Measurements from ENCODE around the gene M1AP.

DNA sequence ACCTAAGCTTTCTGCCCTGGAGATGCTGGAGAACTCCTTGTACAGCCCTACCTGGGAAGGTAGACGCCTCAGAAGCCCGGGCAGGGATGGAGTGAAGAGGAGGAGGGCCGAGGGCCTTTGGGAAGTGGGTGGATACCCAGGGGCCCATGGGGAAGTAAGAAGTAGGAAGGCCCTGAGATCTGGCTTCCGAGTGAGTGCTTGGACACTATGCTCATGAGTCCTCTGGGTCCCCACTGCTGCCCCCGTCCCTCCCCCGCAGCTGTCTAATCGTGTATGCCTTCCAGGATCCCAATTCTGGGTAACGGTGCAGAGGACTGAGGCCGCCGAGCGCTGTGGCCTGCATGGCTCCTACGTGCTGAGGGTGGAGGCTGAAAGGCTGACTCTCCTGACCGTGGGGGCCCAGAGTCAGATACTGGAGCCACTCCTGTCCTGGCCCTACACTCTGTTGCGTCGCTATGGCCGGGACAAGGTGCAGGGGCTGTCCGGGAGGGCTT is 92.5 kb downstream of the M1AP start:
- TF ChIP-seq, protein P1, sequence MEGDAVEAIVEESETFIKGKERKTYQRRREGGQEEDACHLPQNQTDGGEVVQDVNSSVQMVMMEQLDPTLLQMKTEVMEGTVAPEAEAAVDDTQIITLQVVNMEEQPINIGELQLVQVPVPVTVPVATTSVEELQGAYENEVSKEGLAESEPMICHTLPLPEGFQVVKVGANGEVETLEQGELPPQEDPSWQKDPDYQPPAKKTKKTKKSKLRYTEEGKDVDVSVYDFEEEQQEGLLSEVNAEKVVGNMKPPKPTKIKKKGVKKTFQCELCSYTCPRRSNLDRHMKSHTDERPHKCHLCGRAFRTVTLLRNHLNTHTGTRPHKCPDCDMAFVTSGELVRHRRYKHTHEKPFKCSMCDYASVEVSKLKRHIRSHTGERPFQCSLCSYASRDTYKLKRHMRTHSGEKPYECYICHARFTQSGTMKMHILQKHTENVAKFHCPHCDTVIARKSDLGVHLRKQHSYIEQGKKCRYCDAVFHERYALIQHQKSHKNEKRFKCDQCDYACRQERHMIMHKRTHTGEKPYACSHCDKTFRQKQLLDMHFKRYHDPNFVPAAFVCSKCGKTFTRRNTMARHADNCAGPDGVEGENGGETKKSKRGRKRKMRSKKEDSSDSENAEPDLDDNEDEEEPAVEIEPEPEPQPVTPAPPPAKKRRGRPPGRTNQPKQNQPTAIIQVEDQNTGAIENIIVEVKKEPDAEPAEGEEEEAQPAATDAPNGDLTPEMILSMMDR (IDR thresholded peaks at IDR 0.05; ENCODE audit: low read length), result no peak
- no peak for TF ChIP-seq EZH2 (optimal IDR thresholded peaks at IDR 0.05; ENCODE audit: low read depth, low read length)
- no peak for TF ChIP-seq EZH2phosphoT487 (IDR thresholded peaks at IDR 0.05; ENCODE audit: low read length)

Data from MM.1S (cell line).